HG03558 (cell line): ENCODE data around the gene GDF15.
"Not testable (repeated sequence)": the region's sequence is repeated elsewhere in the genome, so short reads cannot be mapped to it uniquely, and the experiment has no call there.

Experiments used
- ATAC-seq: cut with Tn5 transposase; IDR thresholded peaks from one replicate; pipeline ENCODE4 v1.9.1; 2021; ENCODE audit warnings: moderate number of reproducible peaks; ENCODE audit not compliant: unreplicated experiment; ENCODE audit errors: extremely low read depth

GDF15 gene

GRCh38 chr19:18385675-18386542 lies at the start of gene GDF15:
GDF15 (plus strand) TSS chr19:18386158; CDS start chr19:18386190, 32 bp downstream.
- ATAC-seq, result no peak

- no peak for ATAC-seq
Measured at GRCh38 chr19:18338541-18338940, 47.4 kb upstream of the GDF15 start.

GRCh38 chr19:18339723-18340122 lies 46.2 kb upstream of the GDF15 start:
- no peak for ATAC-seq

GRCh38 chr19:18340190-18340989 lies 45.6 kb upstream of the GDF15 start, which contains the start of gene PGPEP1:
PGPEP1 (plus strand) TSS chr19:18340598; CDS start chr19:18340682, 84 bp downstream.
- no peak for ATAC-seq

GRCh38 chr19:18340990-18341868 lies 44.7 kb upstream of the GDF15 start:
- no peak for ATAC-seq

GRCh38 chr19:18342090-18342632 lies 43.8 kb upstream of the GDF15 start:
- ATAC-seq, result no peak

GRCh38 chr19:18344582-18344950 lies 41.4 kb upstream of the GDF15 start:
- no peak for ATAC-seq

- no peak for ATAC-seq
Measured at GRCh38 chr19:18345296-18345695, 40.7 kb upstream of the GDF15 start.

- no peak for ATAC-seq
Measured at GRCh38 chr19:18346091-18346490, 39.9 kb upstream of the GDF15 start.

- ATAC-seq, result no peak
Measured at GRCh38 chr19:18348171-18348570, 37.8 kb upstream of the GDF15 start.

- ATAC-seq, result not testable (repeated sequence)
Measured at GRCh38 chr19:18348818-18349339, 37.1 kb upstream of the GDF15 start.

- ATAC-seq, result no peak
Measured at GRCh38 chr19:18349524-18350128, 36.3 kb upstream of the GDF15 start.

GRCh38 chr19:18350490-18350889 lies 35.5 kb upstream of the GDF15 start:
- no peak for ATAC-seq

GRCh38 chr19:18351544-18351943 lies 34.4 kb upstream of the GDF15 start:
- ATAC-seq, result no peak

GRCh38 chr19:18353378-18354005 lies 32.5 kb upstream of the GDF15 start:
- no peak for ATAC-seq

GRCh38 chr19:18354743-18355142 lies 31.2 kb upstream of the GDF15 start:
- not testable (repeated sequence) for ATAC-seq

- ATAC-seq, result no peak
Measured at GRCh38 chr19:18357041-18357440, 28.9 kb upstream of the GDF15 start.

- ATAC-seq, result no peak
Measured at GRCh38 chr19:18361646-18362045, 24.3 kb upstream of the GDF15 start.
